Measurements from ENCODE around the gene SLC6A3.

DNA sequence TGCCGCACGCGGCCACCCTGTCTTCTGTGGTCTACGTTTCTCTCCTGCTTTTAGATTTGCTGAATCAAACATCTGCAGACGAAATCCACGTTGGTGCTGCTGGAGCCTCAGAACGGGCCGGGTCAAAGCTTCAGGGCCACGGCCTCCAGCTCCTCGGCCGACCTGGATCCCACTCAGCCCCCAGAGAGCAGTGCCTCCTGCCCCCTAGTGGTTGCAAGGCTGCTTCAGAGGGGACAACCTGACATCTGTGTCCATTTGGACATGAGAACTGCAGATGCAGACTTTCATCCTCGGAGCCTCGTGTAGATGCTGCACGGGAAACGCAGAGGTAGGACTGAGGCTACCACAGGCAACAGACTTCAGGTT is 23.0 kb upstream of the SLC6A3 start:
- TF ChIP-seq YY1 (IDR thresholded peaks at IDR 0.05; ENCODE audit: insufficient read depth, insufficient read length) (no peak), ZNF274 (IDR thresholded peaks at IDR 0.05; ENCODE audit: low read depth, low read length) (no peak)
